Tibial artery (tissue), 4 donors: ENCODE results near the gene VSIR.

Experiments
- DNase-seq, 2 donors: peaks; one replicate each; pipeline ENCODE4 v3.0.0-alpha.2; 2019
- H3K27ac ChIP-seq, 2 donors: fragments of 200-600 bp; sonication (generic) in 1 of 2; 1 replicate in 1 of 2; 2 replicates in 1 of 2; pipeline ENCODE4 v1.5.1; 2018 to 2019; ENCODE audit warnings: mild to moderate bottlenecking in 1 of 2
- H3K27me3 ChIP-seq, 2 donors: fragments of 200-600 bp; sonication (generic) in 1 of 2; one replicate each; pipeline versions ENCODE4 v1.5.1 to v1.6.0; 2016 to 2019
- H3K36me3 ChIP-seq, 3 donors: fragments of 200-600 bp; sonication (generic) in 2 of 3; one replicate each; pipeline ENCODE4 v1.5.1; 2016 to 2019; ENCODE audit warnings: mild to moderate bottlenecking in 2 of 3
- H3K4me1 ChIP-seq, 4 donors: fragments of 200-600 bp; sonication (generic) in 2 of 4; 1 replicate in 3 of 4; 2 replicates in 1 of 4; pipeline ENCODE4 v1.5.1; 2016 to 2019
- H3K4me3 ChIP-seq, 2 donors: fragments of 200-600 bp; sonication (generic) in 1 of 2; 1 replicate in 1 of 2; 2 replicates in 1 of 2; pipeline ENCODE4 v1.5.1; 2018 to 2019; ENCODE audit warnings: mild to moderate bottlenecking in 2 of 2
- H3K9me3 ChIP-seq, 3 donors: fragments of 200-600 bp; sonication (generic) in 1 of 3; one replicate each; pipeline ENCODE4 v1.5.1; 2016 to 2019
- intact Hi-C: fragments of 100-400 bp; cut with DNase I; formaldehyde crosslinking; loops from one replicate; pipeline ENCODE4 v1.15.0; 2023; ENCODE audit warnings: low total_unique reads
- TF ChIP-seq, protein P1 (sequence below), 2 experiments: fragments of 200-600 bp in 1 of 2; fragments of 450-650 bp in 1 of 2; IDR thresholded peaks; one replicate each; pipeline ENCODE4 v1.5.1; 2017 to 2019; ENCODE audit warnings: antibody characterized with exemption in 2 of 2, mild to moderate bottlenecking in 1 of 2, moderate library complexity in 1 of 2

VSIR gene

DNA sequence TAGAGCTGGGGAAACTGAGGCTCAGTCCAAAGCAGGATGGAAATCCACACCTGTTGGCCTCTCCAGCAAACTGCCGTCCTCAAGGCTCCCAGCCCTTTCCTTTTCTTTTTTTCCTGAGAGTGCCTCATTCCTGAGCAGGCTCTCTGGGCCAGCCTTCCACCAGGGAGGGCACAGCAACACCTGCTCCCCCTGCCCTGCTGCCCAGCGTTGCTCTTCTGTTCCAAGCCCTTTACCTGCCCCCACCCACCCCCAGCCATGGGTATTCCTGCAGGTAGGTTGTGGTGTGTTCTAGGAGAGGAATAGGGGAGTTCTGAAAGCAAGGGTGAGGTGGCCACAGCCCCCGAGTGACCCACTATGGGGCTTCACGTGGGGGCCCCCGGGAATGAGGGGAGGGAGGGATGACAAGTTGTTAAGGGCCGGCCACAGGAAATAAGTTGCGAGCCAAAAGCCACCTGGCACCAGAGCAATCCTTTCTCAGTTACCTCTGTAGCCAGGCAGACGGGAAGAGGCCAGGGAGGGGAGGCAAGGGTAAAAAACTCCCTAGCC lies 19.3 kb downstream of the VSIR start:
- no peak for DNase-seq
- TF ChIP-seq, protein P1, sequence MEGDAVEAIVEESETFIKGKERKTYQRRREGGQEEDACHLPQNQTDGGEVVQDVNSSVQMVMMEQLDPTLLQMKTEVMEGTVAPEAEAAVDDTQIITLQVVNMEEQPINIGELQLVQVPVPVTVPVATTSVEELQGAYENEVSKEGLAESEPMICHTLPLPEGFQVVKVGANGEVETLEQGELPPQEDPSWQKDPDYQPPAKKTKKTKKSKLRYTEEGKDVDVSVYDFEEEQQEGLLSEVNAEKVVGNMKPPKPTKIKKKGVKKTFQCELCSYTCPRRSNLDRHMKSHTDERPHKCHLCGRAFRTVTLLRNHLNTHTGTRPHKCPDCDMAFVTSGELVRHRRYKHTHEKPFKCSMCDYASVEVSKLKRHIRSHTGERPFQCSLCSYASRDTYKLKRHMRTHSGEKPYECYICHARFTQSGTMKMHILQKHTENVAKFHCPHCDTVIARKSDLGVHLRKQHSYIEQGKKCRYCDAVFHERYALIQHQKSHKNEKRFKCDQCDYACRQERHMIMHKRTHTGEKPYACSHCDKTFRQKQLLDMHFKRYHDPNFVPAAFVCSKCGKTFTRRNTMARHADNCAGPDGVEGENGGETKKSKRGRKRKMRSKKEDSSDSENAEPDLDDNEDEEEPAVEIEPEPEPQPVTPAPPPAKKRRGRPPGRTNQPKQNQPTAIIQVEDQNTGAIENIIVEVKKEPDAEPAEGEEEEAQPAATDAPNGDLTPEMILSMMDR (IDR thresholded peaks at IDR 0.05): no peak

DNA sequence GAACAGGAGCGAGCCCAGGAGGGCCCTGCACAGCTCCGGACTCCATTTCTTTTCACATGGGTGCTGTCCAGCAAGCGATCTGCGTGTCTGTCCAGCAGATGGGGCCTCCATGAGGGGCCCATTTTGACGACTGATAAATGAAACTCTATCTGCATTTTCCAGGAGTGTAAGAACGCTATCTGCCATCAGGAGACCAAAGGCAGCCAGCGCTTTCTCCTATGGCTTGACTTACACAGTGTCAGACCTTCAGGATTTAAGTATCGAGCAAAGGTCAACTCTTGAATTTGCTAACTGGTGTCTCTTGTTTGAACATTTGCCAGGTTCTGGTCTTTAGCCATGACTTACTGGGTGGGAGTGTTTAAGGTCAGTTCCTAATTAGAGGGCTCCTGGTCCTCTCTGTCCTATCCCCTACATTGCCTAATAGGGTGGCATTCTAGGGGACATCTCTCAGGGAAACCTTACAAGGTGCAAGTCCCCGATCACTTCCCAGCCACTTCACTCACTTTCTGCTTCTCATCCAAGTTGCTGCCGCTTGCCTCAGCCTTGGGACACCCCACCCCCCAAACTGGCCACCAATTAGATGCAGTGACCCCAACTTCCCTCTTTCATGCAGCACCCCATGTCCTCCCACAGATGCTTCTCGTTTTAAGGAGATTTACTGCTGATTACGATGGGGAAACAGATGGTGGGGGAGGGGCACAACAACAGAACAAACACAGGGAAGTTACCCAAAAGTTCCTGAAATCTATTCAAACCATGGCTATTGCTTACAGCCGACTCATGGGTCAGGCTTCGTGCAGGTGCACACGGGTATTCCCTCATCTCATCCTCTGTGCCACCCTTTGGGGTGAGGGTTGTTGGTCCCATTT lies 20.0 kb downstream of the VSIR start:
- intact Hi-C loops: no loop called here
- Histone ChIP-seq H3K9me3 (no peaks in the 10 kb centered on the region), H3K36me3 (peaks cover 56 to 77% (median 75%) of the 10 kb centered on the region in 3 donors), H3K27me3 (no peaks in the 10 kb centered on the region), H3K27ac (no peak overlapping the region), H3K4me1 (peaks cover under 1 to 33% (median 18%) of the 10 kb centered on the region in 4 donors), H3K4me3 (no peak overlapping the region)
- TF ChIP-seq, protein P1 (IDR thresholded peaks at IDR 0.05): no peak
- DNase-seq: peak in 1 of 2 donors; percentile 81

More for the DNA sequence above, 19.3 kb downstream of the VSIR start:
- H3K27me3 ChIP-seq: no peaks in the 10 kb centered on the region
- intact Hi-C loops: no loop called here
- H3K27ac ChIP-seq: no peak overlapping the region
- H3K4me1 ChIP-seq: peaks cover 0 to 27% (median 11%) of the 10 kb centered on the region in 4 donors
- peaks cover 62 to 85% (median 82%) of the 10 kb centered on the region in 3 donors for H3K36me3 ChIP-seq
- no peaks in the 10 kb centered on the region for H3K9me3 ChIP-seq
- no peak overlapping the region for H3K4me3 ChIP-seq

DNA sequence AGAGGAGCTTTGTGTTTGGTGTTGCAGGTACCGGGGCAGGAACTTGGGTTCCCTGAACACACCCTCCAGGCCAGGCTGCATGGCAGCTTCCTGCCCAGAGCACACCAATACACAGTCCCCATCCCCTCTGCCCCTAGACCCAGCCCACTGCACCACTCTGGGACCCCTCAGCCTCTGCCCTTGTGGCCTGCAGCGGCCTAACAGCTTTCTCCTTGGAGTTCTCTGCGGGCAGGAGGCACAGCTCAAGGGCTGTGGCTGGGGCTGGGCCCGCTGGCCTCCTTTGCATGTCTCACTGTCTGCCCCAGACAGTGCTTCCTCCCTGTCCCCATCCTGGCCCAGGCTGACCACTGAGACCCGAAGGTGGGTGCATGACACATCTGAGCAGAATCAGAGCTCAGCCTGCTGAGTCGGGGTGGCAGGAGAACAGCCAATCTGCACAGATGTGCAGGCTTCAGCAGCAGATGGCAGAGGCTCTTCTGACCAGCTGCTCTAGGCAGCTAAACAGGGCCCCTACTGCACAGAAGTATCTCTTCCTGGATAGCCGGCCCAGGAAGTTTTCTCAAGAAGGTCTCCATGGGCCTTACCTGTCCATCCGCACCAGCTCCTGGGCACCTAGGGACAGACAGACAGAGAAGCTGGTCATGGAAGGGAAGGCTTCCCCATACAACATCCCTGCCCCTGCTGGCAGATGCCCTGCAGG lies 20.8 kb downstream of the VSIR start:
- no peak for DNase-seq
- H3K27me3 ChIP-seq: no peaks in the 10 kb centered on the region
- H3K4me1 ChIP-seq: peaks cover 3 to 30% (median 22%) of the 10 kb centered on the region in 4 donors
- TF ChIP-seq, protein P1 (IDR thresholded peaks at IDR 0.05): no peak
- H3K9me3 ChIP-seq: no peaks in the 10 kb centered on the region
- intact Hi-C loops: no loop called here
- H3K4me3 ChIP-seq: no peak overlapping the region
- no peak overlapping the region for H3K27ac ChIP-seq
- peaks cover 48 to 70% (median 67%) of the 10 kb centered on the region in 3 donors for H3K36me3 ChIP-seq

DNA sequence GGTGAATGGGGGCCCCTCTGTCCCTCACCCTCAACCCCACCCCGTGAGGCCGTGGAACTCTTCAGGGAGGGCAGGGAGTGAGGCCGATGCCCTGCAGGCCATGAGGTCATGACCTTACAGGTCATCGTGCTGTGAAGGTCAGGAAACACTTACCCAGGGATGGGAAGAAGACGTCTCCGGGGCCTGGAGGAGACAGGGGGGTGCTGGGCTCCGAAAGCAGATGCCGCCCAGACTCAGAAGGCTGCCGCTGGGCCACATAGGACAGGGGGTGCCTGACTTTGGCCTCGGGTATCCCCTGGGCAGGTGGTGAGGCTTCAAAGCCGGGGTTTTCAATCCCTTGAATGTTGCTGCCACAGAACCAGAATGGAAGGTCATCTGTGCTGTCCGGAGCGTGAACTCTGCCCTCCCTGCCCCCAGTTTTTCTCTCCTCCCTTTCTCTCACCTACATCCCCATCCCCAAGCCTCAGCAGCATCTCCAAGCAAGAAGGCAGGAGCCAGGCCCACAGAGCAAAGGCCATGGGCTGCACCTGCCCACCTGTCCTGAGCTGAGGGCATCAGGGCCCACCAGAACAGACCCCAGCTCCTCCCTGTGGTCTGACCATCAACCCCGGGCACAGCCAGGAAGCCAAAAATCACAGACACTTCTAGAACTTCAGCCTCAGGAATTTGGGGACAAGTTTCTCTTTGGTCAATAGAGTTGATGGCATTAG lies 21.6 kb downstream of the VSIR start:
- no peaks in the 10 kb centered on the region for H3K9me3 ChIP-seq
- no peak for DNase-seq
- H3K4me1 ChIP-seq: peaks cover 3 to 32% (median 28%) of the 10 kb centered on the region in 4 donors
- TF ChIP-seq, protein P1 (IDR thresholded peaks at IDR 0.05): no peak
- peaks cover 44 to 65% (median 62%) of the 10 kb centered on the region in 3 donors for H3K36me3 ChIP-seq
- no peaks in the 10 kb centered on the region for H3K27me3 ChIP-seq
- H3K4me3 ChIP-seq: no peak overlapping the region
- intact Hi-C loops: no loop called here
- H3K27ac ChIP-seq: no peak overlapping the region

DNA sequence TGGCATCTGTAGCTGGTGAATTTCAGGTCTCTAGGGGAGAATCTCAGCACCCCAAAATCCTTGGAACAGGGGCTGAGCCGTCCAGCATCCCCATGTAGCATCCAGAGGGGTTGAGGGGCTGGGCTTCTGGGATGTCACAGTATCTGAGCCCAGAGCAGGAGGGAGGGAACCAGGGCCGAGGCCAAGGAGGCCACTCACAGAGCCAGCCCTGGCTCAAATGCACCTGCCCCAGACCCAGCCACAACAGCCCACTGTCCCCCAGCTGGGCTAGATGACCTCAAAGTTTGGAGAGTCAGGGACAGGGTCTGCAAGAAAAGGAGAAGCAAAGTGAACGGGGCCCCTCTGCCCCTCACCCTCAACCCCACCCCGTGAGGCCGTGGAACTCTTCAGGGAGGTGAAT lies 22.3 kb downstream of the VSIR start:
- Histone ChIP-seq H3K4me1 (peaks cover 3 to 34% (median 28%) of the 10 kb centered on the region in 4 donors), H3K4me3 (no peak overlapping the region), H3K36me3 (peaks cover 39 to 65% (median 62%) of the 10 kb centered on the region in 3 donors), H3K9me3 (no peaks in the 10 kb centered on the region), H3K27ac (no peak overlapping the region), H3K27me3 (no peaks in the 10 kb centered on the region)
- intact Hi-C loops: no loop called here
- DNase-seq: no peak
- TF ChIP-seq, protein P1 (IDR thresholded peaks at IDR 0.05): no peak
